Loucy (cell line): Measurements from ENCODE around the gene PNPLA2.

Source experiments
- H2AFZ ChIP-seq: fragments of 200-600 bp; sonication (generic); 2 replicates; pipeline ENCODE4 v1.6.0; 2016; ENCODE audit warnings: antibody characterized with exemption, mild to moderate bottlenecking, low read length, moderate library complexity
- H3F3A ChIP-seq: fragments of 200-600 bp; 2 replicates; pipeline ENCODE4 v1.6.0; 2016; ENCODE audit warnings: antibody characterized with exemption, low read depth, mild to moderate bottlenecking
- H3K27me3 ChIP-seq: fragments of 200-600 bp; sonication (generic); 2 replicates; pipeline ENCODE4 v1.6.1; 2014; ENCODE audit warnings: low read length, mild to moderate bottlenecking; ENCODE audit not compliant: insufficient read depth, poor library complexity, severe bottlenecking
- H3K36me3 ChIP-seq: fragments of 200-600 bp; sonication (generic); 2 replicates; pipeline ENCODE4 v1.6.1; 2016; ENCODE audit warnings: low read length; ENCODE audit not compliant: insufficient read depth
- H3K4me1 ChIP-seq: fragments of 200-600 bp; sonication (generic); 2 replicates; pipeline ENCODE4 v1.5.1; 2014; ENCODE audit warnings: low read length, mild to moderate bottlenecking; ENCODE audit not compliant: insufficient read depth, poor library complexity, severe bottlenecking
- H3K4me2 ChIP-seq: fragments of 200-600 bp; sonication (generic); 2 replicates; pipeline ENCODE4 v1.6.0; 2014; ENCODE audit warnings: antibody characterized with exemption, low read length, low read depth, mild to moderate bottlenecking; ENCODE audit not compliant: poor library complexity, severe bottlenecking
- H3K4me3 ChIP-seq: fragments of 200-600 bp; sonication (generic); 2 replicates; pipeline ENCODE4 v1.5.1; 2014; ENCODE audit warnings: low read length, mild to moderate bottlenecking, mixed read lengths; ENCODE audit not compliant: poor library complexity, severe bottlenecking
- H3K79me2 ChIP-seq: fragments of 200-600 bp; sonication (generic); 2 replicates; pipeline ENCODE4 v1.6.1; 2014; ENCODE audit warnings: low read length; ENCODE audit not compliant: insufficient read depth
- H3K9ac ChIP-seq: fragments of 200-600 bp; sonication (generic); 2 replicates; pipeline ENCODE4 v1.6.0; 2014; ENCODE audit warnings: mild to moderate bottlenecking, low read depth, low read length, moderate library complexity; ENCODE audit not compliant: poor library complexity, severe bottlenecking
- H3K9me2 ChIP-seq: fragments of 200-600 bp; sonication (generic); replicated peaks from 2 replicates; pipeline ENCODE4 v1.6.1; 2016; ENCODE audit warnings: low read depth, low read length, mixed read lengths
- H3K9me3 ChIP-seq: fragments of 200-600 bp; sonication (generic); 2 replicates; pipeline ENCODE4 v1.6.1; 2014; ENCODE audit warnings: mild to moderate bottlenecking, antibody characterized with exemption, low read length, low read depth; ENCODE audit not compliant: insufficient read depth
- H4K20me1 ChIP-seq: fragments of 200-600 bp; sonication (generic); 2 replicates; pipeline ENCODE4 v1.6.0; 2014; ENCODE audit warnings: antibody characterized with exemption, low read length, mild to moderate bottlenecking; ENCODE audit not compliant: insufficient read depth, poor library complexity, severe bottlenecking
- CTCF ChIP-seq: fragments of 200-600 bp; sonication (generic); conservative IDR thresholded peaks from 2 replicates; pipeline ENCODE4 v1.5.1; 2014; ENCODE audit warnings: mild to moderate bottlenecking, antibody characterized with exemption, low read length
- EZH2phosphoT487 ChIP-seq: fragments of 200-600 bp; IDR thresholded peaks from 2 replicates; pipeline ENCODE4 v1.6.1; 2018; ENCODE audit warnings: antibody characterized with exemption, mild to moderate bottlenecking, moderate library complexity, borderline replicate concordance

Gene PNPLA2

DNA sequence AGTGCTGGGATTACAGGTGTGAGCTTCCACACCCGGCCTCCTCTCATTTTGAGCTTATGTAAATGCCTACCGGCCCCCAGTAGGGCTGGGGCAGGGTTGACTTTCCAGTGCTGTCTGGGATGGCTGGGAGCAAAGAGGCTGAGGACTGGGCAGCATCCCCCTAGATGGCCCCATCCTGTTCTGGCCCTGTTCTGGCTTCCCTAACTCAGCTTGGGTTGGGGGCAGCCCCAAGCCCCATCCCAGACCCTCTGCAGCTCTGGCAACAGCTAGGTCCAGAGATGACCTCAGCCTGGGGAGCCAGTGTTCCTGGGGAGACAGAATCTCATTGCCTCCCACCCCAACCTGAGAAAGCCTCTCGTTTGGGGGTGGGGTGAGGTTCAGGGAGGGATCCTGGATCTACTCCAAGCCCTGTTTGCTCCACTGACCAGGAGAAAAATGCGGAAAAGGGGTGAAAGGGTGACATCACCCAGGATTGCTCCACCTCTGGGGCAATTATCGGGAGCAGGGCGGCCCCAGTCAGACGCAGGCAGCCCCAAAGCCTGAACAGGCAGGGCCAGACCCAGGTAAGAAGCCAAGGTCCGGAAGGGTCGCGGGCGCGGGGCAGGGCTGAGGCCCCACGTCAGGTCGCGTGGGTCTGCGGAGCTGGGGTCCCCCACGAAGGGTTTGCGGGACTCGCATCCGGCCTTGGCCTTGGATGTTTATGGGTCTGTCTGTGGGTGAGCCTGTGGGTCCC lies at the start of gene PNPLA2:
Gene PNPLA2 (plus strand): TSS at position 519 of the 733 bp plus-strand sequence. CDS start 805 bp downstream, outside the sequence.
- TF ChIP-seq CTCF (no peak), EZH2phosphoT487 (no peak)
- Histone ChIP-seq H3K27me3 (no peaks in the 10 kb centered on the region), H4K20me1 (peaks cover 27% of the 10 kb centered on the region), H3K36me3 (peaks cover 1% of the 10 kb centered on the region; the same call in 1 of the 2 replicates), H3F3A (no peaks in the 10 kb centered on the region), H3K9ac (peak within 1 kb of the TSS; percentile 81), H3K4me2 (peak within 1 kb of the TSS; percentile 97), H3K4me3 (peak within 1 kb of the TSS; percentile 89), H3K79me2 (peaks cover 25% of the 10 kb centered on the region), H2AFZ (peak within 1 kb of the TSS; percentile 42; the same call in 1 of the 2 replicates), H3K9me2 (no peaks in the 10 kb centered on the region), H3K4me1 (peaks cover 14% of the 10 kb centered on the region), H3K9me3 (no peaks in the 10 kb centered on the region)

- Histone ChIP-seq H3F3A (no peaks in the 10 kb centered on the region), H3K27me3 (no peaks in the 10 kb centered on the region), H2AFZ (no peak overlapping the region), H3K9me2 (no peaks in the 10 kb centered on the region), H3K4me2 (no peak overlapping the region), H3K9ac (no peak overlapping the region), H3K4me1 (peaks cover 7% of the 10 kb centered on the region), H3K79me2 (peaks cover 27% of the 10 kb centered on the region), H4K20me1 (peaks cover 17% of the 10 kb centered on the region), H3K9me3 (no peaks in the 10 kb centered on the region), H3K4me3 (no peak overlapping the region), H3K36me3 (peaks cover 24% of the 10 kb centered on the region; the same call in 1 of the 2 replicates)
- TF ChIP-seq CTCF (no peak), EZH2phosphoT487 (no peak)
Observed at GRCh38 chr11:769887-770641, 48.6 kb upstream of the PNPLA2 start.

DNA sequence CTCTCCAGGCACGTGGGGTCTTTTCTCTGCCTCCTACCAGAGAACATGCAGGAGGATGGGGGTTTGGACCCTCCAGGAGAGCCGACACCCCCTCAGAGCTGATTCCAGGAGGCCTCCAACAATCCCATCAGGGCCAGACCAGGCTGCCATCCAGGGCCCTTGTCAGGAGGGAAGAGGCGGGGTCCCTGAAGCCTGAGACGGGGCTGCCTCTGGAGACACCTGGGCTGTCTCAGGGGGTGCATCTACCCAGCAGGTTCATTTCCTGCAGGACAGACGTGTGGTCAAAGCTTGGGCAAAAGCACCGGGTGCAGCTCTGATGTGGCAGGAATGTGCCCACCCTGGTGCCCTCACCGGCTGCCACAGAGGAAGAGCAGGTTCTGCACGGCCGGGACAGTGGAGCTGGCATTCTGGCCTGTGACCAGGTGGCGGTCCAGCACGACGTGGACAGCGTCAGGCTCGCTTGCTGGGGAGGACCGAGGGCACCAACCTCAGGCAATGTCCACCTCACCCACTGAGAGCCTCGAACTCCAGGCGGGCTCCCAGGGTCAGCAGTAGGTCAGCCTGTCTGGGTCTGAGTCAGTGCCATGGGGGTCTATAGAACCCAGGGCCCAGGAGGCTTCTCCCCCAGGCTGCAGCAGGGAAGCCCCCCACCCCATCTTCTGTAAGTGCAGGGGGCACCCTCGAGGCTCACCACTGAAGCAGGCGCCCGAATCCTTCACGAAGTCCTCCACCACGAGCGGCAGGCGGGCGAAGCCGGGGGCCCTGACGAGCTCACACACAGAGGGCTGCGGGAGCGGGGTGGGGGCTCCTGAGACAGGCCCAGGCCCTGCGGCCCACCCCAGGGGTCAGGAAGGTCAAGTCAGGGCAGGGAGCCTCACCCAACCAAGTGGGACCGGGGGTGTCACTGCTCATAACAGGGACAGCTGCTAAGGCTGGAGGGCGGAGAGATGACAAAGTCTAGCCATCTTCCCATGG lies 47.8 kb upstream of the PNPLA2 start:
- TF ChIP-seq CTCF, result no peak
- no peak for TF ChIP-seq EZH2phosphoT487
- H3K36me3 ChIP-seq, result peaks cover 21% of the 10 kb centered on the region; the same call in 1 of the 2 replicates
- no peak overlapping the region for H2AFZ ChIP-seq
- peaks cover 36% of the 10 kb centered on the region for H3K79me2 ChIP-seq
- peaks cover 14% of the 10 kb centered on the region for H3K4me1 ChIP-seq
- peaks cover 26% of the 10 kb centered on the region for H4K20me1 ChIP-seq
- no peaks in the 10 kb centered on the region for H3K9me2 ChIP-seq
- H3K4me3 ChIP-seq, result no peak overlapping the region
- no peaks in the 10 kb centered on the region for H3F3A ChIP-seq
- H3K9ac ChIP-seq, result no peak overlapping the region
- H3K4me2 ChIP-seq, result no peak overlapping the region
- H3K27me3 ChIP-seq, result no peaks in the 10 kb centered on the region
- no peaks in the 10 kb centered on the region for H3K9me3 ChIP-seq
